Muscle of back (tissue), 13 donors: Measurements from ENCODE around the gene CHMP2B. TPM values are rescaled to one million over a fixed set of nuclear protein-coding genes. Genes with fewer than 3 reads are reported as not detected.

ENCODE experiments used
- DNase-seq, 3 donors: peaks; one replicate each; pipeline versions ENCODE4 v3.0.0 to v3.0.0-alpha.2; 2013
- long read RNA-seq, 9 donors: transcript quantifications; one replicate each; lab custom pipeline, GENCODE V29; 2026
- polyA plus RNA-seq, 10 donors: library from polyadenylated mRNA; unstranded; fragments of 120-200 nt; gene quantifications; one replicate each; pipeline ENCODE4 v1.2.1, GENCODE V29; 2013; ENCODE audit not compliant: insufficient read length in 10 of 10

The CHMP2B gene, protein sequence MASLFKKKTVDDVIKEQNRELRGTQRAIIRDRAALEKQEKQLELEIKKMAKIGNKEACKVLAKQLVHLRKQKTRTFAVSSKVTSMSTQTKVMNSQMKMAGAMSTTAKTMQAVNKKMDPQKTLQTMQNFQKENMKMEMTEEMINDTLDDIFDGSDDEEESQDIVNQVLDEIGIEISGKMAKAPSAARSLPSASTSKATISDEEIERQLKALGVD
- polyA plus RNA-seq = 10 to 100 TPM; 23.1 to 32.8 (median 26.6) TPM
- long read RNA-seq, donor 1, transcript CHMP2B-201 (6 exons, 2,557 nt) = major isoform, 14 of 14 reads
- long read RNA-seq, donor 1, partial matches to known transcripts = 0 of 14 reads
- long read RNA-seq, donor 1, other reads (novel, unspliced or antisense) = 0 of 14 reads
- long read RNA-seq, donor 2, transcript CHMP2B-201 (6 exons, 2,557 nt) = major isoform, 8 of 8 reads
- long read RNA-seq, donor 2, partial matches to known transcripts = 0 of 8 reads
- long read RNA-seq, donor 2, other reads (novel, unspliced or antisense) = 0 of 8 reads
- long read RNA-seq, donor 3 = 0 reads
- long read RNA-seq, donor 4, transcript CHMP2B-201 (6 exons, 2,557 nt) = major isoform, 11 of 11 reads
- long read RNA-seq, donor 4, partial matches to known transcripts = 0 of 11 reads
- long read RNA-seq, donor 4, other reads (novel, unspliced or antisense) = 0 of 11 reads
- long read RNA-seq, donor 5, transcript CHMP2B-201 (6 exons, 2,557 nt) = major isoform, 15 of 15 reads
- long read RNA-seq, donor 5, partial matches to known transcripts = 0 of 15 reads
- long read RNA-seq, donor 5, other reads (novel, unspliced or antisense) = 0 of 15 reads
- long read RNA-seq, donor 6, transcript CHMP2B-201 (6 exons, 2,557 nt) = major isoform, 19 of 19 reads
- long read RNA-seq, donor 6, partial matches to known transcripts = 0 of 19 reads
- long read RNA-seq, donor 6, other reads (novel, unspliced or antisense) = 0 of 19 reads
- long read RNA-seq, donor 7, transcript CHMP2B-201 (6 exons, 2,557 nt) = major isoform, 9 of 10 reads
- long read RNA-seq, donor 7, partial matches to known transcripts = 0 of 10 reads
- long read RNA-seq, donor 7, other reads (novel, unspliced or antisense) = 0 of 10 reads
- long read RNA-seq, donor 8, transcript CHMP2B-201 (6 exons, 2,557 nt) = major isoform, 7 of 9 reads
- long read RNA-seq, donor 8, partial matches to known transcripts = 0 of 9 reads
- long read RNA-seq, donor 8, other reads (novel, unspliced or antisense) = 0 of 9 reads
- long read RNA-seq, donor 9, partial matches to known transcripts = 0 of 3 reads
- long read RNA-seq, donor 9, other reads (novel, unspliced or antisense) = 0 of 3 reads

DNA sequence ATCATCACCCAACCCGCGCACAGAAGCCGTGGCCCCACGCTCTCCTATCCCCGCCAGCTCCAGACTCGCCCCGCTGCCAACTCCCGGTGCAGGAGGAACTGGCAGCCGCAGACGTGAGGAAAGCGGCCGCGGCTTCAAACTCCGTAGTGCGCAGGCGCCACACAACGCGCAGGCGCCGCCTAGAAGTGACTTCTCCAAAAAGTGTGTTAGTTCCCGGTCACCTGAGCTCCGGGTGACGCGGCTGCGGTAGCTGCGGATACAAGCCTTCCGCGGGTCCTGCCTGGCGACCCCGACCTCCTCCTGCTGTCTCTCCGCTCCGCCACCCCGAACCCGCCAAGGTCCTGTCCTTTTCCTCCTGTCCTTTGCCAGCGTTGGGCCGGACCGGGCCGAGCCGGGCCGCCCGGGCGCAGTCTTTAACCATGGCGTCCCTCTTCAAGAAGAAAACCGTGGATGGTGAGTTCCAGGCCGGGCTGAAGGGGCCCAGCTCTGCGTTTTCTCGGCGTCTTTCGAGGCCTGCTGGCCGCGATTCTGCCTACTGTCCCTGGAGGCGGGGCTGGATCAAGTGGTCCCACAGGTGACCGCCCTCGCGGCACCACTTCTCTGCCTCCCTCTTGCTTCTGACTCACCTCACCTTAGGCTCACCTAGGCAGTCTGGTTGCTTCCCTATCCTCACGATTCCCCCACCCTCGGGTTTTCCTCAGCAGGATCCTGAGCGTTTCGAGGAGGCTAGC lies at the start of gene CHMP2B:
TSS of gene CHMP2B (plus strand) at position 206 of the 731 bp plus-strand sequence. CDS start at position 420, 214 bp downstream.
- DNase-seq = peak; percentile 93 to 98 (median 97)

DNA sequence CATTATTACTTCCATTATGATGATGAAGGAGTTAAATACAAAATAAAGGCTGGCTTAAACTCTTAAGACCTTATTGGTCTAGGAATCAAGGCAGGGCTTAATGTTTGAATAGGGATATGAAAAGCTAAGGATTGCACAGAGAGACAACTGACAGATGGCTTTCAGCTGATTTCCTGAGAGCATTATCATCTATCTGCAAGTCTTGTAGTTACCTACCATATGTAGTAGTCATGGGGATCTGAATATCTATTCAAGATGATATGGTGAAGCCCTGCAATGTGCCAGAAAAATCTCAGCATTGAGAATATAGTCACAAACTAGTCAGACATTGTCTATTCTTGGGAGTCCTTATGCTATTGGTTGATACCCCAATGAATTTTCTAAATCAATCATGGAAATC lies 47.5 kb upstream of the CHMP2B start:
- DNase-seq = no peak

DNA sequence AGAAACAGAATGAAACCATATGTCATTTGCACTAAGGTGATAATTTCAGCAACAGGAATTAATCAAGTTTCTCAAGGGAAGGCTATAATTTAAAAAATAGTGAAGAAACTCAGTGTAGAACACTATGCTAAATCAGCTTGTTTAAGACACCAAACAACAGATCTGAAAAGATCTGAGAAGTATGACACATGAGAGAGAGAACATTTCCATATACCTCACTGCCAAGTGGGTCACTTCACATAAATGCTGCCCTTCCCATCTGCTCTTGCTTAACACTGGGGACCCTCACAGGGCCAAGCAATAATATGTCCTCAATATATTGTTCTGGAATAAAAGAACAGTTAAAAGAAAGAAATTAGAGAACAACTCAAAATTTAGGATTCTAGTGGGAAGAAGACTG lies 45.6 kb upstream of the CHMP2B start:
- no peak for DNase-seq

DNA sequence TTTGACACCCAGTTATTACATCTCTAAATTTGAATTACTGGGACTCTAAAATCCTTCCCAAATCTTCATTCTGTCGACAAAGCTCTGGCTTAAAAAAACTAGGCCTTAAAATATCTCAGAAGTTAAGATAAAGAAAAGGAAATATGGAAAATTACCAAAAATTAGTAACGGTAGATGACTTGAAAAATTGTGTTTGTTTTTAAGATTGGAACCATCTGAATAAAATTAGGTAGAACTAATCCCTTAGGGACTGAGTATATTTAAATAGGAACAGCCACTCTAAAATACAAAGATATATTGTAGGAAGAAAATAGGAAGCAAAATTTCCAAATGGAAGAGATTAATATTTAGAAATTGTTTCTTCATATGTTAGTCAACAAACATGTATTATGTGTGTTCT lies 45.1 kb upstream of the CHMP2B start:
- no peak for DNase-seq

DNA sequence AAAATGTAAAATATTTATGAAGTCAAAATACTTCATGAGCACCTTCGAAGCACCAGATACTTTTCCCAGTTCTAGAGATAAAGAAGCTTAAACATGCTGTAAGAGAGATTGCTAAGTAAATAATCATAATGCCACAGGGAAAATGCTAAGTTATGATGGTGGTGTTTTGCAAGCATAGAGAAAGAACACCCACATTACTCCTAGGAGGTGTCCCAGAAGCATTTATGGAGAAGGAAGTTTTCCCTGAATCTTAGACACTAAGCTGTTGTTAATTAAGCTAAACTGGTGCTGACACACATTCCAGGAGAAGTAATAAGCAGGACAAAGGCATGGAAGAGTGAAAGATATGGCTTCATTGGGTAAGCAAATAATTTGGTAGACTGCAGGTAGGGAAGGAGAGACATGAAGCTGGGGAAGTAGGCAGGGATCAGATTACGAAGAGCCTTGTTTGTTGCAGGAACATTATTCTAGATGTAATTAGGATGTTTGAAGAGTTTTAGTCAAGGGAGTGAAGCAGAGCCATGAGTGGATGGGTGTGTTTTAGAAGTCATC lies 40.4 kb upstream of the CHMP2B start:
- no peak for DNase-seq

DNA sequence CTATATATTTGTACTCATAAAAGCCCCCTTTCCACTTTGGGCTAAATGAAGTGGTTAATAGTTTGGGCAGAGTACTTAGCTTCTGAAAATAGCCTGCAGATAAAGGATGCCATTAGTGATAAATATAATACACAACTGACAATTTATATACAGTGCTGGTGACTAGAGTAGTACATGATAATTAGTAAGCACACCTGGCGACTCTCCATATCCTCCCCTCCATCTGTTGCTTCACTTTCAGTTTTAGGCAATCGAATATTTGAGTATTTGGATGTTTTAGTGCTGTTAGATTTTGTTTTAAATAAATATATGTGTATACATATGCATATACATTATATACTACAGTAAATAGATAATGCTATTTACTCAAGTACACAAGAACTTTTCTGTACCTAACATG lies 35.9 kb upstream of the CHMP2B start:
- no peak for DNase-seq

DNA sequence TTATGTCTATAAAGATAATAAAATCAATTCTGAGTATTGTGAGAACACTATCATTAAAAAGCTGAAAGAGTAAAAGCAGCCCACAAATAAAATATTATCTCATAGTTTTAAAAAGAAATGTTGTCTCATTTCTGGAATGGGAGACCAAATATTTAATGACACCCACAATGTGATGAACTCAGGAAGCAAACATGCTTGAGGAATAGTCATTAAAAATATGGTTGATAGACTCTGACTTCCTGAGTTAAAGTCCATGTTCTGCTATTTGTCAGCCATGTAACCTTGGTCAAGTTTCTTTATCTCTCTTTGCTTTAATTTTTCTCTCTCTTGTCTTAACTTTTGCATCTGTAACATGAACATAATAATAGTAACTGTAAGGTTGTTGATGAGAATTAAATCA lies 35.5 kb upstream of the CHMP2B start:
- no peak for DNase-seq

DNA sequence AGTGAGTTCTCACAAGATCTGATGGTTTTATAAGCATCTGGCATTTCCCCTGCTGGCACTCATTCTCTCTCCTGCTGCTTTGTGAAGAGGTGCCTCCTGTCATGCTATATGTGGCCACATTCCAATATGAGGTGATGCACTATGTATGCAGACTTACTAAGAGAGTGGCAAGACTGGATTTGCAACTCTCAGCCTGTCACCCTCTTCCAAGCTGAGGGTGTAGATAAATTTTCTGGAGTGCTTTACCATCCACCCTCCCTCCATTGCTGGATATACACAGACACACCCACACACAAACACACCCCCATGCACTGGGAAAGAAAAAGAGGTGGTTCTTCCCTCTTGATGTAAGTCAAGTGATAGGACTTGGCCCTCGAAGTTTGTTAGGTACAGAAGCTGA lies 30.2 kb upstream of the CHMP2B start:
- no peak for DNase-seq

DNA sequence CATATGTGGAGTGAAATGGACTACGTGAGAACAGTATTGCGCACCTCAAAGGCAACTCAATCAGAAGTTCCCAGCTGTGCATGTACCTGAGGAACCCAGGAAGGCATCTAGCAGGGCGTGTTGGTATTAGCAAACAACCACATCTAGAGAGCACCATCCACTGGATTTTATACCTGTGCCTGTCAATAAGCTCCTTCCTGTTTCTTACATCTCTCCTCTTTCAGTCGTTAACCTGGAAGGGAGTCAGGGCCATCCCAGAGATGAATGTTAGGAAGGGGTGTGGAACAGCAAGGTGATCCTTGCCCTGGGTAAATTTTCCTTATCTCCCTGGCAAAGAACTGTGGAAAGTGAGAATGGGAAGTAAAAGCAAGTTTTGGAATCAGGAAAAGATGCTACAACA lies 29.6 kb upstream of the CHMP2B start:
- no peak for DNase-seq

DNA sequence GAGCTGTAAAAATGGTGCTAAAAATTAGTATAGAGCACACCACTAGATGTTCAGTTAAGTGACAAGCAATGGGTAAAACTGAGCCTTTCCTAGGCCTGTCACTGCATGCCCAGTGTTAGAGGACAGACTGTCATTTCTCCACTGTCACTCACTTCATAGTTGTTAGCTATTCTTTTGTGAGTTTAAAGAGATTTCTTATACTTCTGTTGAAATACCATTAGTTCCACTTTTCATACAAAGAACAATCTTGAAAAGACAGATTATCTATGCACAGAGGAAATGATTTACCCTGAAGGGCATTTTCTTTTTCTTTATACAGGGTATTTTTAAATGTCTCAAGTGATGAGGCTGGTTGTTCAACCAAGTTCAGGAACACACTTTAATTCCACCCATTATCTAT lies 28.3 kb upstream of the CHMP2B start:
- no peak for DNase-seq

DNA sequence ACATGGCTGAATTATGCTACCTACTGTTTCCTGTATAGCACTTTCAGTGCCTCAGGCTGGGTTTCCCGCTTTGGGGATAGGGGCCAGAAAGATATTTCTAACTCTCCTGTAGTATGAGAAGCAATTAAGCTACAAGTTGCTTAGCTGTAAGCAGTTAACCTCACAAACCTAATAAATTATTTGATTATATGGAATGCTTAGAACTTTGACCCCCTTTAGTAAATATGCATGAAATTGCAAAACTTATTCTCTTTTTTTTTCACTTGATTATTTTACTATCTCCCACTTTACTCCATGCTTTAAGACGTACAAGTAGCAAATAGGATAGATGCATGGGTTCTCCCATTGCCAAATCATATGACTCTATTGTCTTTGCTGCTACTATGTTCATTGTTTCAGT lies 27.5 kb upstream of the CHMP2B start:
- no peak for DNase-seq

DNA sequence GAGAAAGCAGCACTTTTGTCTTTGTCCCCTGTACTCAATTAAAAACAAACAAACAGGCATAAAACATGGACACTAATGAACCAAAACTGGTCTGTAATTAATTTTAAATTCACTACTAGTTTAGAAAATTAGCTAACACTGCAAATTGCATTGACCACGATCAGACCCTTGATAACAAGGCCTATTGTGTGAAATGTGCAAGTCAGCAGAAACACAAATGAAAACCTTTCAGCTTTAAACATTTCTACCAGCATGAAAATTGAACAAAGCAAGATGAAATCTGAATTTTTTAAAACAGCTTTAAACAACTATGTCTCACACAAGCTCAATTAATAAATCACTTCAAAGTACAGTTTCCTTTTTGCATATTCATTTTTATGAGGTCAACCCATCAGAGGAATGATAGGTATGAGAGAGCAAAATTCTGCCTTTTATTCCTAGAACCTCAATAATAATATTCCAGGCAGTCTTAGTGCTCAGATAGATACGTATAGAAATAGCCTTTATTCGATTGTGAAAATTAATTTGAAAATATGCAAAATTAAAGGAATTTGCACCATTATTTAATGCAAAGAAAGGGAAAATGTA lies 27.0 kb upstream of the CHMP2B start:
- no peak for DNase-seq

DNA sequence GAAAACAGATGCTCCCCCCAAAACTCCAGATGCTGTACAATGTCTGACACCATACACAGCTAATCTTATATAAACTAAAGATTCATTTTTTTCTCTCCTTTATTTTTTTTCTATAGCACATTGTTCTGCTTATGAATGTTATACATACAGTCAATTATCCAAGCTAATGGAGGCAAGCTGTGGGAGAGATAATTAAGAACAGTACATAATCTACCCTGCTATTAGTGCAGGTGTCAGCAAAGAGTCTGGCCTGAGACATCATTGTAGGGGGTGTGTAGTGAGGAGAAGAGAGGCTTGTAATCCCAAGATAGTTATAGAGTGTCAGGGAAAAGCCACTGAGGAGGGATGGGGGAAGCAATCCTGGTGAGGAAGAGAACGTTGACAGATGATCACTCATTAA lies 25.4 kb upstream of the CHMP2B start:
- no peak for DNase-seq

DNA sequence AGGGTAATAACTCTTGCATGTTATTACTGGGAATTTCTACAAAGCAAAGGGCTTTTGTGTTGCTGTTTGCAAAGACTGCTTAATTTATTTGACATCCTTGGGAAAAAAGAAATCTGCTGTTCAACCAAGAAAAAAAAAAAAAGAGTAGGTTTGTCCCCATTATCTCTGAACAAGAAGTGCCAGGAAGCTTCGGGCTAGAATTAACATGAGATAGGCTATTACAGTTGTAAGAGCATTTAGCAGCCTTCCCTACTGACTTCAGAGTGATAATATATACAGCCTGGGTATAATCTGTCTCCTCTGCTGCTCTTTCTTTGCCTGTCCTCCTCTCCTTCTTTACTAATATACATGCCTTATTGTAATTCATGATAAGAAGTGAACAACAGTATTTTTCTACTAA lies 23.3 kb upstream of the CHMP2B start:
- DNase-seq = no peak

DNA sequence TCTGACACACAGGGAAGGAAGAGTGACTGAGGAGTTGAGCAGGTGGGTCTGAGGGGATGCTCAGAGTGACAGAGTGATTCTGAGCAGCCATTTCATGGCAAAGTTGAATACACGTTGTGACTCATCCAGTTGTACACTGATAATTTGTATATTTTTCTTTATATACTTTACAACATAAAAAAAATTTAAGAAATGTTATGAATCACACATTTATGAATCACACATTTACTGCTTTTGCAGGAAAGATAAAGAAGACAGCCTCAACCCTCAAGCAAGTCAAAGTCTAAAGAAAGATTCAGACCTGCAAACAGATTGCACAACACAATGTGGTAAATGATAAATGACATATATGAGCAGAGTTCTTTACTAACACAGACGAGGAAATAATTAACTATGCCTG lies 21.0 kb upstream of the CHMP2B start:
- DNase-seq = peak in 1 of 3 donors; percentile 76

DNA sequence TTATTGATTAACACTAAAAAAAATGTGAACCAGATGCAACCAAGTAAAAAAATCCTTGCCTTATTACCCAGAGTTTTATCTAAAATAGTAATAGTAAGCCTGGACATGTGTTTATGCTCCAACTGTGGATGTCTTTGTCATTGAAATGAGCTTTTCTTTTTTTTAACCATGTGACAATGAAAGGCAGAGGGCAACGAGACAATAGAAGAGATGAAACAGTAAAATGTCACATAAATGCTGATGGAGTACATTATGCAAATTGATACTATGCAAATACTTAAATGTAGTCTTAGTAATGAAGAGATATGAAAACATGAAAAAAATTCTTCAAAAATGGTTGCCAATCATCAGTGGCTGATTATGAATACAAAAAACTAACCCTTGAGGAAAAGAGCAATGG lies 20.5 kb upstream of the CHMP2B start:
- DNase-seq = no peak

DNA sequence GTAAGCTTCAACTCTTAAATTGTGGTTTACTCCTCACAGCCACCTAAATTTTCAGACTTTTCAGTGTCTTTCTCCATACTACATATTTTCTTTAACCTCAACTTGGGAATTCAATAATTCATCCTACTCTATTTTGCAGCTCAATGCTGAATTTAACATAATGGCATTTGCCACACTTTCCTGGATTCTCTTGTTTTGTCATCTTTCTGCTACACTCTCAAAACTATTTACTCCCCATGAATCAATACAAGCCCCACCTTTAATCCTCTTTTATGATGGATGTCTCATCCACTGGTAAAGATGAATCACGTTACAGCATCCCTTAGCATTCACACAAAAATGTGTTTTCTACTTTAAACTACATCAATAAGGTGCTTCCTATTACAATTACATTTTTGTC lies 19.6 kb upstream of the CHMP2B start:
- DNase-seq = no peak

DNA sequence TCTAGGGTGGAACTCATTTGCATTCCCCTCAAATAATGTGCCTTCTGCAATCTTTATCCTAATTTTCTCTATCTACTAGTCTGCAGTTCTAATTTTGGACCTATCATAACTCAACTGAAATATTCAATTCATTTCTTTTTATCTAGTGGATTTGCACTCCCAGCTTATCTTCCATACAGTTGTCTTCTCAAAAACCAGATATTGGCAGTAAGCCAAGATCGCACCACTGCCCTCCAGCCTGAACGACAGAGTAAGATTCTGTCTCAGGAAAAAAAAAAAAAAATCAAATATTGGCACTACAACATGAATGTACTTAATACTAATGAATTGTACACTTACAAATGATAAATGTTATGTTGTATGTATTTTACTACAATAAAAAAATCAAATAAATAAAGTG lies 18.0 kb upstream of the CHMP2B start:
- DNase-seq = no peak

DNA sequence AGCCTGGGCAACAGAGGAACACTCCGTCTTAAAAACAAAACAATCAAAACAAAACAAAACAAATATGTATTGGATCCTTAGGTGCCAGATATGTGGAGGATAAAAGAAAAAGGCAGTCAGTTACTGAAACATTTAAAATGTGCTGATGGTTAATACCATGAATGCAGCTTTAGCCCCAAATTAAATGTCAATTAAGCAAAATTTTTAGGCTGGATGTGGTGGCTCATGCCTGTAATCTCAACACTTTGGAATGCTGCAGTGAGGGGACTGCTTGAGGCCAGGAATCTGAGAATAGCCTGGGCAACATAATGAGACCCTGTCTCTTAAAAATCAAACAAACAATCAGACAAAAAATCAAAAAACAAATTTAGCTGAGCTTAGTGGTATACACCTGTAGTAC lies 8.5 kb upstream of the CHMP2B start:
- DNase-seq = no peak

DNA sequence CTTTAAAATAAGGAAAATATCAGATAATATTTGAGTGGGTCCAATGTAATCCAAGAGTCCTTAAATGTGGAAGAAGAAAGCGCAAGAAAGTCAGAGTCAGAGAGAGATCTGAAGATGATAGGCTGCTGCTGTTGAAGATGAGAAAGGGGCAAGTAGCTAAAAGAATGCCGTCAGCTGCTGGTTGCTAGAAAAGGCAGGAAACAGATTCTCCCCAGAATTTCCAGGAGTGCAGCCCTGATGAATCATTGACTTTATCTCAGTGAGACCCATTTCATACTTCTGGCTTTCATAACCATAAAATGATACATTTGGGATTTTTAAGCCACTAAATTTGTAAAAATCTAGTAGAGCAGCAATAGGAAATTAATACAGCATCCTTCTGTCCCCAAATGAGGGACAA lies 7.5 kb upstream of the CHMP2B start:
- no peak for DNase-seq

DNA sequence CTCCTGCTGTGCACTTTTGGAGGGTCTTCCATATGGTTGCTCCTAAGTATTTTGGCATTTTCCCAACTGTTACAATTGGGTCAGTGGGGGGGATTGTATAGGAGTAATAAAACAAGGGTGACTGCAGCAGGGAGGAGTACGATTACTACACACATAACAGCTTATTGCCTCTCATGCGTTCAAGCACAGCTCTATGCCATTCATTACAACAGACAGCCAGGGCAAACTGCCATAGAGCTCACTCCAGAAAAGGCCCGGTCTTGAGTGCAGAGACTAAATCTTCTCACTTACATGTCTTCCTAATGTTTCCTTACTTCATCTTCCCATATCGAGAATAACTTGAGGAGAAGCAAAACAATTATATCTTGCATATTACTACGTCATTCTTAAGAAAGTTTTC lies 1.4 kb upstream of the CHMP2B start:
- DNase-seq = peak in 2 of 3 donors; percentile 10 to 23
